Activated T-cell treated with anti-CD3 and anti-CD28 coated beads, Interleukin-2, amount 50 U/mL, for 24 hours (primary cell): ENCODE data around the gene FADS3.
"Not testable (repeated sequence)": the region's sequence is repeated elsewhere in the genome, so short reads cannot be mapped to it uniquely, and the experiment has no call there.

Experiments
- DNase-seq: peaks from one replicate; pipeline ENCODE4 v3.0.0-alpha.2; 2020
- H3K27ac Mint-ChIP-seq: 2 replicates; pipeline ENCODE4 v1.8.0; 2020; ENCODE audit warnings: mild to moderate bottlenecking, mixed read lengths
- H3K27me3 Mint-ChIP-seq: 2 replicates; pipeline ENCODE4 v1.8.0; 2020; ENCODE audit warnings: mixed read lengths
- H3K36me3 Mint-ChIP-seq: 2 replicates; pipeline ENCODE4 v1.8.0; 2020; ENCODE audit warnings: low read depth, mixed read lengths
- H3K4me1 Mint-ChIP-seq: 2 replicates; pipeline ENCODE4 v1.8.0; 2020; ENCODE audit warnings: low read depth, mixed read lengths
- H3K4me3 Mint-ChIP-seq: 2 replicates; pipeline ENCODE4 v1.8.0; 2020; ENCODE audit warnings: mild to moderate bottlenecking, moderate library complexity, mixed read lengths
- H3K9me3 Mint-ChIP-seq: 2 replicates; pipeline ENCODE4 v1.8.0; 2020; ENCODE audit warnings: mixed read lengths

FADS3 gene

DNA sequence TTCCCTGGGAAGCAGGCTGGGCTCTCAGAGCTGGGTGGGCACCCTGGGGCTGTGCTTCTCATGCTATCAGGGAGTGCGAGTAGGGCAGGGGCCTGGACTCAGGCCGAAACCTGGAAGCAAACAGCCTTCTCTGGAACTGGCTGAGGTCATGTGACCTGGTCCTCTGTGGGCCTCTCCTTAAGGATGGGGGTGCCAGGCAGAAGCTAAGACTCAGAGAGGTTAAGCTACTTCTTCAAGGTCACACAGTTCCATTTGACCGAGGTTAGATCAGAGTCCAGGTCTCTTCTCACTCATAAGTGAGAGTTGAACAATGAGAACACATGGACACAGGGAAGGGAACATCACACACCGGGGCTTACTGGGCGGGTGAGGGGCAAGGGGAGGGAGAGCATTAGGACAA is 7.4 kb downstream of the FADS3 start:
- H3K27me3 Mint-ChIP-seq: no peaks in the 10 kb centered on the region
- H3K27ac Mint-ChIP-seq: no peak overlapping the region
- H3K36me3 Mint-ChIP-seq: no peaks in the 10 kb centered on the region
- no peak overlapping the region for H3K4me3 Mint-ChIP-seq
- H3K4me1 Mint-ChIP-seq: no peaks in the 10 kb centered on the region
- no peaks in the 10 kb centered on the region for H3K9me3 Mint-ChIP-seq
- no peak for DNase-seq

DNA sequence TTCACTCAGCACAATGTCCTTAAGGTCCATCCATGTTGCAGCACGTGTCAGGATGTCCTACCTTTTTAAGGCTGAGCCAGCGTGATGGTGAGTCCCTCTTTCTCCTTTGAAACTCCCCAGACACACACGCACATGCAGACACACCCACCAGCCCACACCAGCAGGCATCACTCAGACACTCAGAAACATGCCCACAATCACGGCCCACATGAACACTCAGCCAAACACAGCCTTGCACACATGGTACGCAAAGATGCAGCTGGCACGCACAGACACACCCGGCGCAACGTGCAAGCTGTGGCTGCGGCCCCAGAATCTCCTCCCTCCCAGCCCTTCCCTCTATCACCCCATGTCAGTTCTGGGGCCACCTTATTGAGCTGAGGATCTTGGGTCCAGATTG is 8.0 kb downstream of the FADS3 start:
- Mint-ChIP-seq H3K9me3 (no peaks in the 10 kb centered on the region), H3K27ac (no peak overlapping the region), H3K27me3 (no peaks in the 10 kb centered on the region), H3K36me3 (no peaks in the 10 kb centered on the region), H3K4me1 (no peaks in the 10 kb centered on the region), H3K4me3 (no peak overlapping the region)
- no peak for DNase-seq

DNA sequence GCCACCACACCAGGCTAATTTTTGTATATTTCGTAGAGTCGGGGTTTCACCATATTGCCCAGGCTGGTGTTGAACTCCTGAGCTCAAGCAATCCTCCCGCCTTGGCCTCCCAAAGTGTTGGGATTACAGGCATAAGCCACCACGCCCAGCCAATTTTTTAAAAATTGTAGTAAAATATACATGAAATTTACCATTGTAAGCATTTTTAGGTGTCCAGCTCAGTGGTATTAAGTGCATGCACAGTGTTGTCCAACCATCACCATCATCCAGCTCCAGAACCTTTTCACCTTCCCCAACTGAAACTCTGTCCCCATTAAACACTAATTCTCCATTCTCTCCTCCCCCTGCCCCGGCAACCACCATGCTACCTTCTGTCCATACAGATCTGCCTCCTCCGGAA is 8.5 kb downstream of the FADS3 start:
- no peak for DNase-seq

DNA sequence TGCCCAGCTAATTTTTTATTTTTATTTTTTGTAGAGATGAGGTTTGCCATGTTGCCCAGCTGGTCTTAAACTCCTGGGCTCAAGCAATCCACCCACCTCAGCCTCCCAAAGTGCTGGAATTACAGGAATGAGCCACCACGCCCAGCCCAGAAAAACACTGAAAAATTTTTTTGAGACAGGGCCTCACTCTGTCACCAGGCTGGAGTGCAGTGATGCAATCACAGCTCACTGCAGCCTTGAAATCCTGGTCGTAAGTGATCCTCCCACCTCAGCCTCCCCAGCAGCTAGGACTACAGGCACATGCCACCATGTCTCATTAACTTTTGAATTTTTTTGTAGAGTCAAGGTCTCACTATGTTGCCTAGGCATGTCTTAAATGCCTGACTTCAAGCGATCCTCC is 9.1 kb downstream of the FADS3 start:
- not testable (repeated sequence) for H3K36me3 Mint-ChIP-seq, H3K4me3 Mint-ChIP-seq, H3K27me3 Mint-ChIP-seq, H3K4me1 Mint-ChIP-seq, H3K27ac Mint-ChIP-seq, DNase-seq, H3K9me3 Mint-ChIP-seq

More for the DNA sequence above, 8.5 kb downstream of the FADS3 start:
- Mint-ChIP-seq H3K36me3 (no peaks in the 10 kb centered on the region), H3K4me1 (no peaks in the 10 kb centered on the region), H3K4me3 (no peak overlapping the region), H3K27me3 (no peaks in the 10 kb centered on the region), H3K9me3 (no peaks in the 10 kb centered on the region), H3K27ac (no peak overlapping the region)

DNA sequence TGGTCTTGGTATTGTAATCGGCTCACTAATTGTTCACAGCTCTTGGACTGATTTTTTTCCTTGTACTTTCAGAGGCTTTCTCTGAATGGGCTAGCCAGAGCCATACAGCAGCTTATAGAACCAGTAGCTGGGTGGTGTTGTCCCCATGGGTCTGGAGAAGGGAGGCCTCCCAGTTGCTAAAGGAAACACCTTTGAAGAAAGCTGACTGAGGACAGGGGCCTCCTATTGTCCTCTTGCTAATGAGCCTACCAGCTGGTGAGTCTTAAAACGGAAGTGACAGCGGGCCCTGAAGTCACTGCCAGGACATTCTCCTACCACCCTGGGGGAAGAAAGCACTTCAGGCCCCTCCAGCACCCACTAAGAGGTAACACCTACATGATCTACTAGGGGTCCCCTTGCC is 9.9 kb downstream of the FADS3 start:
- no peaks in the 10 kb centered on the region for H3K9me3 Mint-ChIP-seq
- H3K36me3 Mint-ChIP-seq: no peaks in the 10 kb centered on the region
- no peaks in the 10 kb centered on the region for H3K4me1 Mint-ChIP-seq
- no peak overlapping the region for H3K4me3 Mint-ChIP-seq
- DNase-seq: no peak
- no peak overlapping the region for H3K27ac Mint-ChIP-seq
- H3K27me3 Mint-ChIP-seq: no peaks in the 10 kb centered on the region

DNA sequence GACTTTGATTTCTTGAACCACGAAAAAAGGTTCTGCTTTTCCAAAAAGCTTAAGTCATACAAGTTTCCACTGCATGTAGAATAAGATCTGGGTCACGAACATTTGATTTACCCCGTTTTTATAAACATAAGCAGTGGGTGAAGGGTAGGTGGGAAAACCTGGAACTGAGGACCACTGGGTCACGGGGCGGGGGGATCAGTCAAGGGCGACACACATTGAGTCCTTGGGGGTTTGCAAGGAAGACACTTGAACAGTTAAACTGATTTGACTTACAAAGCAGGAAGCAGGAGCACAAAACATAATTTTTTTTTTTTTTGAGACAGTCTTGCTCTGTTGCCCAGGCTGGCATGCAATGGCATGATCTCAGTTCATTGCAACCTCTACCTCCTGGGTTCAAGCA is 10.9 kb downstream of the FADS3 start:
- DNase-seq: no peak
- H3K9me3 Mint-ChIP-seq: no peaks in the 10 kb centered on the region
- no peaks in the 10 kb centered on the region for H3K36me3 Mint-ChIP-seq
- H3K27ac Mint-ChIP-seq: no peak overlapping the region
- H3K27me3 Mint-ChIP-seq: no peaks in the 10 kb centered on the region
- no peak overlapping the region for H3K4me3 Mint-ChIP-seq
- H3K4me1 Mint-ChIP-seq: no peaks in the 10 kb centered on the region

DNA sequence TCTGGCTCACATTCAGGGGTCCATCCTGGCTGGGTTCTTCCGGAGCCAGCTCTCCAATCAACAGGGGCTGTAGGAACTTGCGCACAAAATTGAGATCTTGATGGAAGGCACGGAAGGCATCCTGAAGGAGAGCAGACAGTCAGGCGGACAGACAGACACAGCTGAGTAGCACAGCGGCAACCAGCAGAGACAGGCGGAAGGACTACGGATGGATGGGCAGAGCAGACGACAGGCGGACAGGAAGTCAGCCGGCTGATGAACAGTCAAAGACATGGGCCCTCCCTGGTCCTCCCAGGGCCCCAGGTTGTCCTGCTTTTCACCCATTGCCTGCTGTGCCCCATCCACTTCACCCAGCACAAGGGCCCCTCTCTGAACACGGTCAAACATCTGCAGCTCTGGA is 11.3 kb downstream of the FADS3 start:
- H3K36me3 Mint-ChIP-seq: no peaks in the 10 kb centered on the region
- H3K4me1 Mint-ChIP-seq: no peaks in the 10 kb centered on the region
- H3K9me3 Mint-ChIP-seq: no peaks in the 10 kb centered on the region
- H3K4me3 Mint-ChIP-seq: no peak overlapping the region
- no peak for DNase-seq
- no peaks in the 10 kb centered on the region for H3K27me3 Mint-ChIP-seq
- no peak overlapping the region for H3K27ac Mint-ChIP-seq

DNA sequence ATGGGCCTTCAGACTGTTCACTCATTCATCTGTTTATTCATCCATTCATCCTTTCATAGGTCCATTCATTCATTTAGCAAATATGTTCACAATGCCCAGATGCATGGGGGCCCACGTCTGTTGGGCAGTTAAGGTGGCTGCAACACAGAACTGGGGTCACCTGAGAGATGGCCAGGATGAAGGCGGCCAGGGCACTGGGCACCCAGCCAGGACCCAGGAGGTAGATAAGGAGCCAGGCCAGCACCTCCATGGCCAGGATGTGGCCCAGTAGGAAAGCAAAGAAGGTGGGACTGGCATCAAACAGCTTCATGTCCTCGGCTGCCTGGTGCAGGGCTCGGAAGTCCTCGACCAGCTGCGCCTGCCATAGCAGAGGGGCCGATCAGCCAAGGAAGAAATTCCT is 12.2 kb downstream of the FADS3 start:
- Mint-ChIP-seq H3K27me3 (no peaks in the 10 kb centered on the region), H3K4me3 (no peak overlapping the region), H3K9me3 (no peaks in the 10 kb centered on the region), H3K4me1 (no peaks in the 10 kb centered on the region), H3K27ac (no peak overlapping the region), H3K36me3 (no peaks in the 10 kb centered on the region)
- no peak for DNase-seq

DNA sequence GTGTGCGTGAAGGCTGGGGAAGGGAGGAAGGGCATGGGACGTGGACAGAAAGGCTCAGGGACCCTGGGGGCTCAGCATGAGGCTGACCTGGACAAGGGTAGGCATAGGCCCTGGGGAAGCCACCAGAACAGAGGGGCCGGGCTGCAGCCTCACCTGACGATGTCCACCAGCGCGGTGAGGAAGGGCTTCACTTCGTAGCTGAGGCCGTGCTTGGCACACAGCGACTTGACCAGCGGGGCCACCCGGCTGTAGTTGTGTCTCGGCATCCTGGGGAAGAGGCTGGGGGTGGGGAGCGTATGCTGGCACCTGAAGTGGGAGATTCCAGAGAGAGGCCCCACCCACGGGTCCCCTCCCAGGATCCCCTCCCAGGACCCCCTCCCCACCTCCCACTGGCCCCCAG is 15.6 kb downstream of the FADS3 start:
- H3K4me3 Mint-ChIP-seq: no peak overlapping the region
- DNase-seq: no peak
- H3K4me1 Mint-ChIP-seq: peaks cover 5% of the 10 kb centered on the region
- H3K9me3 Mint-ChIP-seq: no peaks in the 10 kb centered on the region
- H3K27me3 Mint-ChIP-seq: peaks cover 3% of the 10 kb centered on the region
- H3K36me3 Mint-ChIP-seq: no peaks in the 10 kb centered on the region
- no peak overlapping the region for H3K27ac Mint-ChIP-seq

DNA sequence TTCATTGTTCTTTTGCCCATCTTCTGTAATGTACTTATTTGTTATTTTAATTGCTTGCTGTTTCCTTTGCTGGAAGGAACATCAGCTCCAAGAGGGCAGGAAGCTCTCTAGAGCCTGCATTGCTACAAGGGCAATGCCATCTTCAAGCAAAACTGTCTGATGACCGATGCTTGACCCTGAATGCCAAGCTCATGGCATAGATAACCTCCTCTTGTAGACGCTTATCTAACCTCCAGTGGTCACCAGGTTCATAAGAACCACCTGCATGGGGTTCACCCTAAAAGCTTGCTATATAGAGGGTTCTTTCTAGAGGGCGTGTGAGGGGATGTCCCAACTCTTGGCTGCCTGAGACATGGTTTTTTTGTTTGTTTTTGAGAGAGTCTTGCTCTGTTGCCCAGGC is 16.5 kb downstream of the FADS3 start:
- no peak for DNase-seq
- Mint-ChIP-seq H3K4me3 (no peak overlapping the region), H3K27me3 (peaks cover 3% of the 10 kb centered on the region), H3K4me1 (peaks cover 5% of the 10 kb centered on the region), H3K36me3 (no peaks in the 10 kb centered on the region), H3K9me3 (no peaks in the 10 kb centered on the region), H3K27ac (no peak overlapping the region)

DNA sequence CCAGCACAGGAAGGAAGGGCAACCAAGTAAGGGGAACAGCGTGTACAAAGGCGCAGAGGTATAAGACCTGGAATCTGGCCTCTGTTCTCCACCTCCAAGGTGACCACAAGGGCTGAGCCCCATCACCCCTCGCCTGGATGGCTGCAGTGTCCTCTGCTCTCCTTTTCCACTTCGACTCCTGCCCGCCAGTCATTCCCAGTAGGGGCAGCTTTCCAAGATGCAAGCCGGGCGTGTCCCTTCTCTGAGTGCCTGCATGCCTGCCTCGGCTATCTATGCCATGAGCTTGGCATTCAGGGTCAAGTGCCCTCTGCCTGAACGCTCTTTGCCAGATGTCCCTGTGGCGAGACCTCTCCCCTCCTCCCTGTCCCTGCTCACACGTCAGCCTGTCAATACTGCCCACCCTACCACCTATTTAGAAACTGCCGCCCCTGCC is 17.0 kb downstream of the FADS3 start:
- H3K4me1 Mint-ChIP-seq: peaks cover 5% of the 10 kb centered on the region
- H3K4me3 Mint-ChIP-seq: no peak overlapping the region
- H3K27me3 Mint-ChIP-seq: peaks cover 3% of the 10 kb centered on the region
- H3K36me3 Mint-ChIP-seq: no peaks in the 10 kb centered on the region
- no peak for DNase-seq
- no peaks in the 10 kb centered on the region for H3K9me3 Mint-ChIP-seq
- no peak overlapping the region for H3K27ac Mint-ChIP-seq

DNA sequence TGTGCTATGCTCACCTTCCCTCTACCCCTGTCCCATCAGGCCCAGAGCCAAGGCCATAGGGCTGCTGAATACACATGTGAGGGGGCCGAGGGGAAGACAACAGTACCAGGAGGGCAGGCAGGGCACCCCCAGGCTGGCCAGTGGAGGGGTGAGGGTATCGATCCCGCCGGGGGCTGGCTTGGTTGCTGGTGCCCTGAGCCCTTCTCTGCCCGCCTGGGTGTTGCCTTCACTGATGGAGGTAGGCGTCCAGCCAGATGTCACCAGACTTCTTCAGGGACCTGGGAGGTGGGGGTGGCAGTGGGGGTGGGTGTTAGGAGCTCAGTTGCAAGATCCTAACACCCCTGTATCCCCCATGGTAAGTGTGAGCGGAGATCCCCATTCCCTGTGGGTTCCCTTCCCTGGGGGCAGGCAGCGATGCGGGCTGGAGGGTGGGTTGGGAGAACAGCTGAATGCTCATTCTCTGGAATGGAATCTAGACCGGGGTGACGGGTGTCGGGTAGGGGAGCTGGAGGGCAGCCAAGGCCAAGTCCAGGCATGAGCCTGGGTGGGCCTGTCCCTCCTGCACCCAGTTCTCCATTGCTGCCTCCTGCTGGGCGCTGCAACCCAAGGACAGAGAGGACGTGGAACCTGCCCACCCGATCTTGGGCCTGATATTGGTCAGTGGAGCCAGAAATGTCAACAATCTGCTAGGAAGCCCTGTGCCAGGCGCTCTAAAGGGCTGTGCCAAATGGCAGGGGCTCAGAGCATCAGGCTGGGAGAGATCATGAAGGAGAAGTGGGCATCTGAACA is 17.6 kb downstream of the FADS3 start:
- Mint-ChIP-seq H3K27me3 (peaks cover 3% of the 10 kb centered on the region), H3K4me3 (no peak overlapping the region), H3K27ac (no peak overlapping the region), H3K36me3 (no peaks in the 10 kb centered on the region), H3K9me3 (no peaks in the 10 kb centered on the region), H3K4me1 (peaks cover 5% of the 10 kb centered on the region)
- DNase-seq: no peak

DNA sequence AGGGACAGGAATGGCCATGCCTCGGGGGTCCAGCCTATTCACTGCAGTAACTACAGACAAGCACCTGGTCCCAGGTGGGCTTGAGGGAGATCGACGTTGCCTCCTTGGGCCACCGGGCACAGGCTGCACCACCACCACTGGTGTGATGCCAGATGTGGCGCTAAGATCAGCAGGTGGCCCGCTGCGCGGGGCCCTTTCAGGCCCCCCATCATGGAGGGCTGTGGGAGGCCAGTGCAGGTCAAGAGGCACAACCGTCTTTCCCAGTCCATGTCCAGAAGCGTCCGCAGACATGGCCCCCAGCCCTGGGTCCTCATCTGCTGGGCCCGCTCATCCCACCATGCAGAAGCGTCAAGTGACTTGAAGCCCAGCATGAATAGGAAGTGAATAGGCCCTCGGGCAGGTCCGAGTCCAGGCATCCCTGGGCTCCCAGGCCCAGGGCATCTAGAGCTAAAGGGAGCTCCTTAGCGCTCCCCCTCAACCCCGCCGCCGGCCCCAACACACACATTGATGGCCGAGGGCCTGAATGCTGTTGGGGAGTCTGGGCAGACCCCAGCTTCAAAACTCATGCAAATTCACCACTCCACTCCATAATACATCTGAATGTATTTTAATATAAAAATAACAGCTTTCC is 18.3 kb downstream of the FADS3 start:
- Mint-ChIP-seq H3K9me3 (no peaks in the 10 kb centered on the region), H3K27me3 (peaks cover 3% of the 10 kb centered on the region), H3K4me3 (no peak overlapping the region), H3K36me3 (no peaks in the 10 kb centered on the region), H3K27ac (no peak overlapping the region), H3K4me1 (peaks cover 5% of the 10 kb centered on the region)
- no peak for DNase-seq

DNA sequence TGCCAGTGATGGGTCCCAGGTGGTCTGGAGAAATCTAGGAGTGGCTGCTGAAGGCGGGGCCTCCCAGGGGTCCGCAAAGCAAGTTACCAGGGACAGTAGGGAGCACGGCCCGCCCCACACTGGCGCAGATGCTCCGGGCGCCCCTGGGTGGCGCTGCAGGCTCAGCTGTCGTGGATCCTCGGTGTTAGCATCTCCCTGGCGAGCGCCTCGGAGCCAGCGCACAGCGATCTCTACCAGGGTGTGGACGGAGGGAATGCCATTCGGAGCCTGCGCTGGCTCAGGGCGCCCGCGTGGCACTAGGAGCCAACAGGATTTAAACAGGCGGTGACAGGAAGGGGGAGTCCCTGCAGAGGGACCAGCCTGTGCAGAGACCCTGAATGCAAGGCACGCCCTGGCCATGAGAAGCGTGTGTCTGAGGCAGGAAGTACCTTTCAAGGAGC is 20.2 kb downstream of the FADS3 start:
- Mint-ChIP-seq H3K36me3 (no peaks in the 10 kb centered on the region), H3K27ac (no peak overlapping the region), H3K4me1 (peaks cover 5% of the 10 kb centered on the region), H3K9me3 (no peaks in the 10 kb centered on the region), H3K4me3 (peak overlapping the region; percentile 55), H3K27me3 (peaks cover 3% of the 10 kb centered on the region)
- peak; percentile 78 for DNase-seq

DNA sequence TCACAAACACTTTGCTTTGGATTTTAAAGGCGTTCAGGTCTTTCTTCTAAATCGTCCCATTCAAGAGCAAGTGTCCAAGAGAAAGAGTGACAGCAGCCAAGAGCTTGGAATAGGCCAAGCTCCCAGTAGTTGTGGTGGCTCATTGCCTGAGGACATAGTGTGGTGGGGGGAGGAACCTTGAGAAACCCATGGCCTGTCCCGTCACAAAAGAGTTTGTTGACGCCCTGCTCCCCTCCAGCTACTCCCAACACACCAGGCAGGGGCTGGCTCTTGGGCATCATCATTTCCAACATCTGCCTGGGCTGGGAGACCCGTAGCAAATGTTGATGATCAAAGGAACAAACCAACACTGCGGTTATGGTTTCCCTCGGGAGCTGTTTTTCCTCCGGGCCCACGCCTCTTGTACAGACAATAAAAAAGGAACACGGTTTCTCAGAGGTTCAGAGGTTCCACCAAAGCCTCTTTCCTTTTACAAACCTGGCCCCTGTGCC is 20.8 kb downstream of the FADS3 start:
- Mint-ChIP-seq H3K27me3 (peaks cover 3% of the 10 kb centered on the region), H3K9me3 (no peaks in the 10 kb centered on the region), H3K4me1 (peaks cover 5% of the 10 kb centered on the region), H3K36me3 (no peaks in the 10 kb centered on the region), H3K4me3 (no peak overlapping the region), H3K27ac (no peak overlapping the region)
- no peak for DNase-seq
